Brain microvascular endothelial cell (primary cell): ENCODE measurements around the gene CAMTA1.

ENCODE experiments used
- DNase-seq: peaks from one replicate; pipeline ENCODE4 v3.0.0-alpha.2; 2020
- H3K27ac ChIP-seq: fragments of 250-450 bp; sonication (Bioruptor Pico); 2 replicates; pipeline ENCODE4 v1.5.1; 2020; ENCODE audit warnings: mild to moderate bottlenecking, moderate library complexity
- H3K27me3 ChIP-seq: fragments of 250-450 bp; sonication (Bioruptor Pico); replicated peaks from 2 replicates; pipeline ENCODE4 v1.5.1; 2020; ENCODE audit warnings: mild to moderate bottlenecking
- H3K36me3 ChIP-seq: fragments of 250-450 bp; sonication (Bioruptor Pico); replicated peaks from 2 replicates; pipeline ENCODE4 v1.5.1; 2020; ENCODE audit warnings: mild to moderate bottlenecking
- H3K4me3 ChIP-seq: 2 replicates; pipeline ENCODE4 v1.5.1; 2011; ENCODE audit warnings: low read depth, mild to moderate bottlenecking, control low read depth, low read length, moderate library complexity
- in situ Hi-C: cut with HindIII; loops from 2 replicates; pipeline ENCODE4 v1.10.0; 2017; ENCODE audit warnings: low sequenced_read_pairs, low pct_ligation_motif_present
- TF ChIP-seq, protein P1 (sequence below): IDR thresholded peaks from 2 replicates; pipeline ENCODE4 v1.5.1; 2011; ENCODE audit warnings: low read depth, mild to moderate bottlenecking, moderate library complexity, low read length, control low read depth, inconsistent platforms; ENCODE audit errors: missing control alignments

CAMTA1 gene

GRCh38 chr1:7468248-7468647 lies 683.0 kb downstream of the CAMTA1 start:
- TF ChIP-seq, protein P1, sequence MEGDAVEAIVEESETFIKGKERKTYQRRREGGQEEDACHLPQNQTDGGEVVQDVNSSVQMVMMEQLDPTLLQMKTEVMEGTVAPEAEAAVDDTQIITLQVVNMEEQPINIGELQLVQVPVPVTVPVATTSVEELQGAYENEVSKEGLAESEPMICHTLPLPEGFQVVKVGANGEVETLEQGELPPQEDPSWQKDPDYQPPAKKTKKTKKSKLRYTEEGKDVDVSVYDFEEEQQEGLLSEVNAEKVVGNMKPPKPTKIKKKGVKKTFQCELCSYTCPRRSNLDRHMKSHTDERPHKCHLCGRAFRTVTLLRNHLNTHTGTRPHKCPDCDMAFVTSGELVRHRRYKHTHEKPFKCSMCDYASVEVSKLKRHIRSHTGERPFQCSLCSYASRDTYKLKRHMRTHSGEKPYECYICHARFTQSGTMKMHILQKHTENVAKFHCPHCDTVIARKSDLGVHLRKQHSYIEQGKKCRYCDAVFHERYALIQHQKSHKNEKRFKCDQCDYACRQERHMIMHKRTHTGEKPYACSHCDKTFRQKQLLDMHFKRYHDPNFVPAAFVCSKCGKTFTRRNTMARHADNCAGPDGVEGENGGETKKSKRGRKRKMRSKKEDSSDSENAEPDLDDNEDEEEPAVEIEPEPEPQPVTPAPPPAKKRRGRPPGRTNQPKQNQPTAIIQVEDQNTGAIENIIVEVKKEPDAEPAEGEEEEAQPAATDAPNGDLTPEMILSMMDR: no peak
- Histone ChIP-seq H3K27me3 (no peaks in the 10 kb centered on the region), H3K27ac (no peak overlapping the region), H3K36me3 (no peaks in the 10 kb centered on the region), H3K4me3 (no peak overlapping the region)
- in situ Hi-C loops: no loop called here
- no peak for DNase-seq

DNA sequence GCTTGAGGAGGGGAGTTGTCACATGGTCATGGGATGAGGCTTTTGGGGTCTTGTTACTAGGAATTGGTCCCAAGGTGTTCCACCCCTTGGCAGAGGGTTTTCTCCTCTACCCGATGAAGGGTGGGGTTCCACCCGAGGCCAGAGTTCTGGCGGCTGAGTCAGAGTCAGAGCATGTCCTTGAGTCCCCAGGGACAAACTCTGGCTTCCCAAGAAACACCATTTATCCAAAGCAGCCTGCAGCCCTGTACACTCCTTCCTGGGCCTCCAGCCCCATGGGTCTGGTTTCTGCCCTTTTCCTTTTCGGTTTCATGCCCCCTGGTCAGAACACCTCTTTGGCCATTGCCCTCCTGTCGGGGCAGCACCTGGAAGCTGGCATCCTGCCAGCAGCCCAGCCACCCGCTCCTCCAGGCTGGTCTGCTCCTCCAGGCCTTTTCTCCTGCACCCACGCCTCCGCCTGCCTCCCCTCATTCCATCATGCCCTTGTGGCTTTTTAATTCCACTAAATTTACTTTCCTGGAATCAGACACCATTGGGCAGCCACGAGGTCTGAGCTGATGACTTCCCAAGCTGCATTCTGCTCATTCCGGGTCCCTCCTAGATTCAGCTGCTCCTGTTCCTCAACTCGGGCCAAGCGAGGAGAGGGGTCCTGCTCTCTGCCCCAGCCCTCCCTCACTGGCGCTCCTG lies 684.1 kb downstream of the CAMTA1 start:
- H3K27ac ChIP-seq: no peak overlapping the region
- no peaks in the 10 kb centered on the region for H3K36me3 ChIP-seq
- TF ChIP-seq, protein P1: no peak
- no peak overlapping the region for H3K4me3 ChIP-seq
- in situ Hi-C loops: no loop called here
- H3K27me3 ChIP-seq: no peaks in the 10 kb centered on the region
- peak; percentile 33 for DNase-seq

- in situ Hi-C loops: no loop called here
- Histone ChIP-seq H3K27me3 (no peaks in the 10 kb centered on the region), H3K36me3 (no peaks in the 10 kb centered on the region), H3K4me3 (no peak overlapping the region), H3K27ac (peak overlapping the region; percentile 92)
- TF ChIP-seq, protein P1: no peak
- DNase-seq: peak; percentile 98
Observed at GRCh38 chr1:7470904-7471638, 685.8 kb downstream of the CAMTA1 start.

DNA sequence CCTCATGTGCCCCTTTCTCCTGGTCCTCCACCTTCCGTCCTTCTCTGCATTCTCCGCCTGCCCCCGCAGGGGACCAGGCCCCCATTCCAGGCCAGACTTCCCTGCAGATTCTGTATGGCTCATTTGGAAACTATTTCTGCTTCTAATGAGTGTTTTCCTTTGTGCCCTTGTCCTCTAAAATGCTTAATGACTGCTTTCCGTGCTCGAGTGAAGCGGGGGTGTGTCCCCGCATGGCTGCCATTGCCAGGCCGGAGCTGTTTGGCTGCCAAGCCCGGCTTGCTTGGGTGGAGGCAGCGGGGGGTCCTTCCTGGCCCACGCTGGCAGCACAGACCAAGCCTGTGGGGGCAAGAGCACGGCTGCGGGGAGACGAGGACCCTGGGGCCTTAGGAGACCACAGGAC lies 686.6 kb downstream of the CAMTA1 start:
- H3K4me3 ChIP-seq: no peak overlapping the region
- no peak for DNase-seq
- H3K27ac ChIP-seq: peak overlapping the region; percentile 92
- H3K36me3 ChIP-seq: no peaks in the 10 kb centered on the region
- in situ Hi-C loops: no loop called here
- TF ChIP-seq, protein P1: no peak
- no peaks in the 10 kb centered on the region for H3K27me3 ChIP-seq

GRCh38 chr1:7473223-7474142 lies 688.2 kb downstream of the CAMTA1 start:
- TF ChIP-seq, protein P1: no peak
- in situ Hi-C loops: no loop called here
- no peaks in the 10 kb centered on the region for H3K27me3 ChIP-seq
- H3K27ac ChIP-seq: no peak overlapping the region
- DNase-seq: no peak
- no peak overlapping the region for H3K4me3 ChIP-seq
- H3K36me3 ChIP-seq: no peaks in the 10 kb centered on the region
